RWPE2 (cell line): ENCODE measurements around the gene TFAP2C.
A peak's percentile ranks its signal among the peaks of the same experiment; 100 is the strongest.

Experiments used
- ATAC-seq: fragments of 200-7000 bp; cut with Tn5 transposase; 3 replicates; pipeline ENCODE4 v1.9.1; 2021; ENCODE audit warnings: low read depth
- DNase-seq: peaks from one replicate; pipeline ENCODE4 v3.0.0-alpha.2; 2020; ENCODE audit warnings: low spot score
- H3K27ac ChIP-seq: fragments of 450-650 bp; 2 replicates; pipeline ENCODE4 v1.5.1; 2017; ENCODE audit warnings: mild to moderate bottlenecking; ENCODE audit not compliant: poor library complexity, severe bottlenecking
- H3K27me3 ChIP-seq: fragments of 250-450 bp; sonication (Bioruptor Pico); 2 replicates; pipeline ENCODE4 v1.5.1; 2021; ENCODE audit warnings: mild to moderate bottlenecking, moderate library complexity; ENCODE audit not compliant: insufficient read depth, poor library complexity, severe bottlenecking
- H3K36me3 ChIP-seq: fragments of 250-450 bp; sonication (Bioruptor Pico); 2 replicates; pipeline ENCODE4 v1.5.1; 2020; ENCODE audit warnings: low read depth, mild to moderate bottlenecking, moderate library complexity
- H3K4me1 ChIP-seq: fragments of 250-450 bp; sonication (Bioruptor Pico); 2 replicates; pipeline ENCODE4 v1.5.1; 2021; ENCODE audit warnings: mild to moderate bottlenecking, moderate library complexity; ENCODE audit not compliant: insufficient read depth, poor library complexity, severe bottlenecking
- H3K4me3 ChIP-seq: fragments of 250-450 bp; sonication (Bioruptor Pico); 2 replicates; pipeline ENCODE4 v1.5.1; 2021; ENCODE audit warnings: mild to moderate bottlenecking, moderate library complexity; ENCODE audit not compliant: severe bottlenecking
- H3K9me3 ChIP-seq: fragments of 250-450 bp; sonication (Bioruptor Pico); 2 replicates; pipeline ENCODE4 v1.5.1; 2021; ENCODE audit warnings: mild to moderate bottlenecking, moderate library complexity; ENCODE audit not compliant: severe bottlenecking
- TF ChIP-seq, protein P1 (sequence below): fragments of 450-650 bp; IDR thresholded peaks from one replicate; pipeline ENCODE4 v1.5.1; 2017; ENCODE audit warnings: mild to moderate bottlenecking, moderate library complexity; ENCODE audit not compliant: poor library complexity, severe bottlenecking

TFAP2C gene

GRCh38 chr20:56676679-56677078, 47.6 kb downstream of the TFAP2C start:
- Histone ChIP-seq H3K9me3 (no peaks in the 10 kb centered on the region), H3K4me1 (no peaks in the 10 kb centered on the region), H3K27ac (no peak overlapping the region), H3K4me3 (no peak overlapping the region), H3K36me3 (no peaks in the 10 kb centered on the region), H3K27me3 (no peaks in the 10 kb centered on the region)
- no peak; the same call in 2 of the 3 replicates for ATAC-seq
- DNase-seq, result no peak
- TF ChIP-seq, protein P1, sequence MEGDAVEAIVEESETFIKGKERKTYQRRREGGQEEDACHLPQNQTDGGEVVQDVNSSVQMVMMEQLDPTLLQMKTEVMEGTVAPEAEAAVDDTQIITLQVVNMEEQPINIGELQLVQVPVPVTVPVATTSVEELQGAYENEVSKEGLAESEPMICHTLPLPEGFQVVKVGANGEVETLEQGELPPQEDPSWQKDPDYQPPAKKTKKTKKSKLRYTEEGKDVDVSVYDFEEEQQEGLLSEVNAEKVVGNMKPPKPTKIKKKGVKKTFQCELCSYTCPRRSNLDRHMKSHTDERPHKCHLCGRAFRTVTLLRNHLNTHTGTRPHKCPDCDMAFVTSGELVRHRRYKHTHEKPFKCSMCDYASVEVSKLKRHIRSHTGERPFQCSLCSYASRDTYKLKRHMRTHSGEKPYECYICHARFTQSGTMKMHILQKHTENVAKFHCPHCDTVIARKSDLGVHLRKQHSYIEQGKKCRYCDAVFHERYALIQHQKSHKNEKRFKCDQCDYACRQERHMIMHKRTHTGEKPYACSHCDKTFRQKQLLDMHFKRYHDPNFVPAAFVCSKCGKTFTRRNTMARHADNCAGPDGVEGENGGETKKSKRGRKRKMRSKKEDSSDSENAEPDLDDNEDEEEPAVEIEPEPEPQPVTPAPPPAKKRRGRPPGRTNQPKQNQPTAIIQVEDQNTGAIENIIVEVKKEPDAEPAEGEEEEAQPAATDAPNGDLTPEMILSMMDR, result no peak

GRCh38 chr20:56683077-56683865, 54.2 kb downstream of the TFAP2C start:
- TF ChIP-seq, protein P1, result no peak
- Histone ChIP-seq H3K9me3 (no peaks in the 10 kb centered on the region), H3K36me3 (no peaks in the 10 kb centered on the region), H3K27me3 (no peaks in the 10 kb centered on the region), H3K4me3 (no peak overlapping the region), H3K4me1 (no peaks in the 10 kb centered on the region), H3K27ac (no peak overlapping the region)
- DNase-seq, result no peak
- ATAC-seq, result peak; percentile 26; the same call in 2 of the 3 replicates

DNA sequence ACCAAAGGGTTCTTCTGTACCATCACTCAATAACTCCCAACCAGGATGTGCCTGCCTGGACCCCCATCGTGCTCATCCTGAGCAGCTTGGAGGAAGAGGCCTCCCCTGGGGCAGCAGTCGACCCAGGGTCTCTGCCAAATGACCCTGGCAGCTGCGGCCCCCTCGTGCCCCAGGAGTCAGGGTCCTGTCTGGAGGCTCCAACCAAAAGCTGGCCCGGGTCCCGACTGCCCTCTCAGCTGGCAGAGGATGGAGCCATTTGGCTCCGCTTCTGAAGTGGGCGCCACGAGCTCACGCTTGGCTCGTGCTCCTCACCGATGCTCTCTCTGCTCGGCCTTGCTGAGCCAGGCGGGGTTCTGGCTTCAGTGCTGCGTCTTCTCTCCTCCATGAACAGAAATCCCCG, 56.8 kb downstream of the TFAP2C start:
- Histone ChIP-seq H3K9me3 (no peaks in the 10 kb centered on the region), H3K4me3 (no peak overlapping the region), H3K27me3 (no peaks in the 10 kb centered on the region), H3K36me3 (no peaks in the 10 kb centered on the region), H3K4me1 (peaks cover 20% of the 10 kb centered on the region), H3K27ac (no peak overlapping the region)
- ATAC-seq, result no peak
- TF ChIP-seq, protein P1, result peak; percentile 10
- peak; percentile 79 for DNase-seq

GRCh38 chr20:56687061-56687460, 58.0 kb downstream of the TFAP2C start:
- H3K27ac ChIP-seq, result no peak overlapping the region
- no peaks in the 10 kb centered on the region for H3K27me3 ChIP-seq
- no peak overlapping the region for H3K4me3 ChIP-seq
- DNase-seq, result no peak
- no peak for ATAC-seq
- peaks cover 21% of the 10 kb centered on the region for H3K4me1 ChIP-seq
- H3K36me3 ChIP-seq, result no peaks in the 10 kb centered on the region
- no peaks in the 10 kb centered on the region for H3K9me3 ChIP-seq
- TF ChIP-seq, protein P1, result no peak

DNA sequence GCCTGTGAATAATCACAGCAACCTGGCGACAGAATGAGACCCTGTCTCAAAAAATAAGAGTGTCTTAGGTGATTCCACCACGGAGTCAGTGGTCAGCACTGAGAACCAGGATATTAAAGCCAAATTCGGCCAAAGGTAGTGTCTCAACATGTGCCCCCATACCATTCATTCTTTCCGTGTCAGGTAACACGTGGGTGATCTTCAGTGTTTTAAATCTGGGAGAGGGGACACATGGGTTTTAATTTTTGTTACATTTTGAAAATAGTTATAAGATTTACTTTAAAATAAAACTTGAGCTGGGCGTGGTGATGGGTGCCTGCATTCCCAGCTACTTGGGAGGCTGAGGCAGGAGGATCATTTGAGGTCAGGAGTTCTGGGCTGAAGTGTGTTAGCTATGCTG, 59.0 kb downstream of the TFAP2C start:
- DNase-seq (no peak), ATAC-seq (no peak)
- no peaks in the 10 kb centered on the region for H3K27me3 ChIP-seq

More for the DNA sequence above, 59.0 kb downstream of the TFAP2C start:
- Histone ChIP-seq H3K36me3 (no peaks in the 10 kb centered on the region), H3K27ac (no peak overlapping the region), H3K4me3 (no peak overlapping the region), H3K4me1 (peaks cover 21% of the 10 kb centered on the region), H3K9me3 (no peaks in the 10 kb centered on the region)
- TF ChIP-seq, protein P1, result no peak
